Body of pancreas (tissue), 4 donors: Measurements from ENCODE around the gene PTH1R.

ENCODE experiments used
- POLR2A ChIP-seq, 3 donors: fragments of 450-650 bp; IDR thresholded peaks; one replicate each; pipeline ENCODE4 v1.6.1; 2016; ENCODE audit warnings: antibody characterized with exemption in 3 of 3, mild to moderate bottlenecking in 2 of 3
- TF ChIP-seq, protein P1 (sequence below), 7 experiments: fragments of 450-650 bp in 4 of 7; fragments of 200-600 bp in 3 of 7; sonication (generic) in 3 of 7; IDR thresholded peaks; one replicate each; pipeline ENCODE4 v1.5.1; 2016 to 2019; ENCODE audit warnings: antibody characterized with exemption in 7 of 7

DNA sequence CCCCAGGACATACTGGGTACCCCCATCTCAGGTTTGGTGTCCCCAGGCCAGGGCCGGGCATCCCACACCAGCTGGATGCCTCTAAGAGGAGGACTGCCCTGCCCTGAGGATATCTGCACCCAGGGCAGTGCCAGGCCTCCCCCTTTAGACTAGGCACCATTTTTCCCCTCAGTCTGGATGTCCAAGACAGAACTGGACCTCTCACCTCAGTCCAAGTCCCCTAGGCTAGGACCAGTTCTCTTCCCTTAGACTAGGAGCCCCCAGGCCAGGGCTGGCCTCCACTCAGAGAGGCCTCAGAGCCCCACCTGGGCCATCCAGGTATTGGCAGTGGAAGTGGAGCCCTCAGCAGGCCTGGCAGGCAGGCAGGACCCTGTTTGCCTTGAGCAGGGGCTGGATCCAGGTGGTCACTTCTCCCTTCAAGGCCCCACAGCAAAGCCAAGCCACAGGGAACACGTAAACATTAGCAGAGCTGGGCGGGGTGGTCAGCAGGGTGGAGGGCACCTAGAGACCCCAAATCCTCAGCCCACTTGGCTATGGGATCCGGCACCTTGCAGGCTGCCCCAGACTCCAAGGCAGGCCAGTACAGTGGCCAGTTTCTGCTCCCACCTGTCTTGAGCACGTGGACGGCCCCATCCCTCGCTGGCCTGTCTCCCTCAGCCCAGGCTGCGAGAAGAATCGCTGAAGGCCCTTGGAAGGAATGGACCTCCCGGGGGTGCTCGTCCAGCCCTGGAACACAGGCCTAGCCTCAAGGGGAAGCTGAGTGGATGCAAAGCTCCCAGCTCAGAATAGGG is 28.3 kb downstream of the PTH1R start:
- TF ChIP-seq, protein P1, sequence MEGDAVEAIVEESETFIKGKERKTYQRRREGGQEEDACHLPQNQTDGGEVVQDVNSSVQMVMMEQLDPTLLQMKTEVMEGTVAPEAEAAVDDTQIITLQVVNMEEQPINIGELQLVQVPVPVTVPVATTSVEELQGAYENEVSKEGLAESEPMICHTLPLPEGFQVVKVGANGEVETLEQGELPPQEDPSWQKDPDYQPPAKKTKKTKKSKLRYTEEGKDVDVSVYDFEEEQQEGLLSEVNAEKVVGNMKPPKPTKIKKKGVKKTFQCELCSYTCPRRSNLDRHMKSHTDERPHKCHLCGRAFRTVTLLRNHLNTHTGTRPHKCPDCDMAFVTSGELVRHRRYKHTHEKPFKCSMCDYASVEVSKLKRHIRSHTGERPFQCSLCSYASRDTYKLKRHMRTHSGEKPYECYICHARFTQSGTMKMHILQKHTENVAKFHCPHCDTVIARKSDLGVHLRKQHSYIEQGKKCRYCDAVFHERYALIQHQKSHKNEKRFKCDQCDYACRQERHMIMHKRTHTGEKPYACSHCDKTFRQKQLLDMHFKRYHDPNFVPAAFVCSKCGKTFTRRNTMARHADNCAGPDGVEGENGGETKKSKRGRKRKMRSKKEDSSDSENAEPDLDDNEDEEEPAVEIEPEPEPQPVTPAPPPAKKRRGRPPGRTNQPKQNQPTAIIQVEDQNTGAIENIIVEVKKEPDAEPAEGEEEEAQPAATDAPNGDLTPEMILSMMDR (IDR thresholded peaks at IDR 0.05) = no peak
- TF ChIP-seq POLR2A (IDR thresholded peaks at IDR 0.05) = no peak
